Measurements from ENCODE around the gene DPPA2.

Gene DPPA2

GRCh38 chr3:109325109-109325508 is 8.8 kb upstream of the DPPA2 start:
- DNase-seq (ENCODE audit: low read depth): no peak

- DNase-seq (ENCODE audit: low read depth): no peak
Observed at GRCh38 chr3:109313061-109313460, 3.3 kb downstream of the DPPA2 start.

GRCh38 chr3:109297496-109297895 is 18.8 kb downstream of the DPPA2 start:
- DNase-seq (ENCODE audit: low read depth): no peak

DNA sequence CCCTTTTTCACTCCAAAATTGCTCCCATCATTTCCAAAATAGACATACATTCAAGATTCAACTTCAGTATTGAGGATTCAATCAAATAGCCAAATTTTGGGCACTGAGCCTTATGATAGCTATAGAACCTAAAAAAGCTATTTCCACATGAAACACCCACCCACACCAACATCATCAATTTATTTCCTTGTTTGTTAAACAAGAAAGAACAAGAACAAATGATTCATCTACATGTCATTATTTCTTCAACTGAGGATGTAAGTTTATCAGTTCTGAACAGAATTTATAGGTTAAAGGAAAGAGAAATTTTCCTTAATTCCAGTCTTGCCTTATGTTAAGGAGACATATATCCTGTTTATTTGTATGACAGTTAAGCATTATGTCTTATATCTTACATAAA is 32.2 kb downstream of the DPPA2 start:
- DNase-seq (ENCODE audit: low read depth): no peak

- no peak for DNase-seq (ENCODE audit: low read depth)
Observed at GRCh38 chr3:109278546-109278945, 37.8 kb downstream of the DPPA2 start.

GRCh38 chr3:109278141-109278540 is 38.2 kb downstream of the DPPA2 start:
- DNase-seq (ENCODE audit: low read depth): no peak

DNA sequence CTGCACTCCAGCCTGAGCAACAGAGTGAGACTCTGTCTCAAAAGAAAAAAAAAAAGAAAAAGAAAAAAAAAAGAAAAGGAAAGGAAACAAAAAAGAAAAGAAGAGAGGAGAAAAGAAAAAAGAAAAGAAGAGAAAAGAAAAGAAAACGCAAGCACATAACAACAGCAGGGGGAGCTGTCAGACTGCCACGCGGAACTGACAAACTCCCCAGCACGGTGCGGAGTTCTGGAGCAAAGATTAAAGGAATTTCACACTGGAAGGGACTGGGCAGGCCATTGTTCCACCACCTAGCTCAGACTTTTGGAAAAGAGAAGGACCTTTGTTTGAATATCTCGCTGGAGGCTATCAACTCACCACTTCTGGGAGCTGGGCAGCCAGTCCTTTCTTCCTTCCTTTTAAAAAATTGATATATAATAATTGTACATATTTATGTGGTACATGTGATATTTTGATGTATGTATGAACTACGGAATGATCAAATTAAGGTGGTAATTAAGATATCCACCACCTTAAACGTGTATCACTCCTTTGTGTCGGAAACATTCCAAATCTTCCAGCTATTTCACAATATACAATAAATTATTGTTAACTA is 40.5 kb downstream of the DPPA2 start:
- no peak for DNase-seq (ENCODE audit: low read depth)

DNA sequence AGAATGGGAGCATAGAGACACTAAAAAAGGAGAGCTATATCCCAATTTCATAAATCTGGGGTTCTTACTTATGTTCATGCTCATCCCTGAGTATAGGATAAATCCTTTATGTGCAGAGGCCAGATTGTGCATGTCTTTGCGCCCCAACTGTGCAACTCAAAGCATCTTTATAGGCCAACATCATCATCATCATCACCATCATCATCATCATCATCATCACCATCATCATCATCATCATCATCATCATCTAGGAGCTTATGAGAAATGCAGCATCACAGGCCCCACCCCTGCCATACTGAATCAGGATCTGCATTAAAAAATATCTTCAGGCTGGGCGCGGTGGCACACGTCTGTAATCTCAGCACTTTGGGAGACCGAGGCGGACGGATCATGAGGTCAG is 45.5 kb downstream of the DPPA2 start:
- no peak for DNase-seq (ENCODE audit: low read depth)

- no peak for DNase-seq (ENCODE audit: low read depth)
Observed at GRCh38 chr3:109269577-109270275, 46.6 kb downstream of the DPPA2 start.

GRCh38 chr3:109268181-109268580 is 48.1 kb downstream of the DPPA2 start:
- no peak for DNase-seq (ENCODE audit: low read depth)

GRCh38 chr3:109265295-109265694 is 51.0 kb downstream of the DPPA2 start:
- no peak for DNase-seq (ENCODE audit: low read depth)

- DNase-seq (ENCODE audit: low read depth): no peak
Observed at GRCh38 chr3:109257269-109257668, 59.0 kb downstream of the DPPA2 start.

DNA sequence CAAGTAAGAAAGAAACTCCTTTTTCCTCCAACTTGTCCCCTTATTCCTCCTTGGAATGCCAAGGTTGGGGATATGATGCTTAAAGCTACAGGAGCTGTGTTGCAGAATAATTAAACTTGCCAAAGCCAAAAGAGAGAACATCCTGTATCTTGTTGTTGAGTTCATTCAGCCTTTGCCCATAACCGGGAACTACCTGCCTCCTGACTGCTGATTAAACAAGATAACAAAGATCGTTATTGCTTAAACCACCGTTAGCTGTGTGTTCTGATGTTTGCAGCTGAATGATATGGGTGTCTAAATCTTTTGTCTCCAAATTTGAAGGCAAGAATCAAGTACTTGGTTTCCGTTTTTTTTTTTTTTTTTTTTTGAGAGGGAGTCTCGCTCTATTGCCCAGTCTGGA is 61.5 kb downstream of the DPPA2 start:
- no peak for DNase-seq (ENCODE audit: low read depth)

DNA sequence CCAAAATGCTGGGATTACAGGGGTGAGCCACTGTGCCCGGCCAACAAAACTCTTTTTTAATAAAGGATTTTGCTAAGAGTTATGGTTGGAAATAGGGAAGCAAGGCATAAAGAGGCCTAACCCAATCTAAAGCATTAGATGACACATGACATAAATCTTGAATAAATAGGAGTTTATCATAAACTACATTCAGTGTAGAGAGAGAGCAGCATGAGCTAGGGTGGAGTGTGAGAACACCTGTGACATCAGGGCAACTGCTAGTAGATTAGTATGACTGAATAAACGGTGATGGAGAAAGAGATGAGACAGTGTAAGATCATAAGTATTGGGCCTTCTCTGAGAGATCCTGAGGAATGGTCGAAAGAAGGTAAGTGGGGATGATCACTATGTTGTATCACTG is 63.7 kb downstream of the DPPA2 start:
- DNase-seq (ENCODE audit: low read depth): no peak

Measured in stimulated activated CD8-positive, alpha-beta memory T cell treated with anti-CD3 and anti-CD28 coated beads, Interleukin-12 subunit alpha, Interleukin-12 subunit beta, amount 100 ng/mL, for 1 hour (primary cell).